ENCODE results near the gene ZFP36.
A peak's percentile ranks its signal among the peaks of the same experiment; 100 is the strongest.

The ZFP36 gene

DNA sequence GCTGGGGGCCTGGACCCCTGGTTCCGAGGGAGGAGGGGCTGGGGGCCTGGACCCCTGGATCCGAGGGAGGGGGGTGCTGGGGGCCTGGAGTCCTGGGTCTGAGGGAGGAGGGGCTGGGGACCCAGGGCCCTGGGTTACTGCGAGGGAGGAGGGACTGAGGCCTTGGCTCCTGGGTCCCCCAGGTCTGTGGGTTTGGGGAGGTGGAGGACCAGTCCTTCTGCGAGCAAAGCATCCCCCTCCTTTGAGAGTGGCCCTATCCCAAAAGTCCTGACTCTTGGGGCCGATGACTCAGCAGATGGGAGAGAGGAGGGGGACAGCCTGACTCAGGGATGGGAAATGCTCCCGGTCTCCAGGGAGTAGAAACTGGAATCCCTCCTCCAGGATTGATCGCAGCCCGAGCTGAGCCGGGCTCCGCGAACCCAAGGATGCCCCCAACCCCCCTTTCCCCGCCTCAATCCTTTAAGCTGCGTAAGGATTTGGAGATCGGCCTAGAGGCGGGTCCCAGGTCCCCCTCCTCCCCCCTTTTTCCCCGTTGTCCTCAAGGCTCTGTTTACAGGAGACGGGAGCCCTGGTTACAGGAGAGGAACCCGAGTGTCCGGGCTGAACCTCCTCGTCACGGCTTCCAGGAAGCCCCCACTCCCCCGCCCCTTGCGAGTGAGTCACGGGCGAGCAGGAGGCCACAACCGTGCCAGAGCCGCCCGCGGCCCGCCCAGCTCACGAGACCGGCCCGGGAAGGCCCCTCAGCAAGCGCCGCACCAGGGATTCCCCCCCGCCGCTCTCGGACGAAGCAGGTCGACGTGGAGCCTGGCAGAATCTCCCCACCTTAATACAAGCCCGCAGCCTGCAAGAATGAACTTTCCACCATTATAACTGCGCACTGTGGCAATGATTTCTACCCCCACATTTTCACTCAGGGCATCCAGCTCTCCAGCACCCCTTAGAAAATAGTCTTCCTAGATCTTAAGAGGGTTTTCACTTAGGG is 3.0 kb upstream of the ZFP36 start:
- no peak for FAIRE-seq
- DNase-seq (ENCODE audit: insufficient read length, low spot score), result peak; percentile 90

DNA sequence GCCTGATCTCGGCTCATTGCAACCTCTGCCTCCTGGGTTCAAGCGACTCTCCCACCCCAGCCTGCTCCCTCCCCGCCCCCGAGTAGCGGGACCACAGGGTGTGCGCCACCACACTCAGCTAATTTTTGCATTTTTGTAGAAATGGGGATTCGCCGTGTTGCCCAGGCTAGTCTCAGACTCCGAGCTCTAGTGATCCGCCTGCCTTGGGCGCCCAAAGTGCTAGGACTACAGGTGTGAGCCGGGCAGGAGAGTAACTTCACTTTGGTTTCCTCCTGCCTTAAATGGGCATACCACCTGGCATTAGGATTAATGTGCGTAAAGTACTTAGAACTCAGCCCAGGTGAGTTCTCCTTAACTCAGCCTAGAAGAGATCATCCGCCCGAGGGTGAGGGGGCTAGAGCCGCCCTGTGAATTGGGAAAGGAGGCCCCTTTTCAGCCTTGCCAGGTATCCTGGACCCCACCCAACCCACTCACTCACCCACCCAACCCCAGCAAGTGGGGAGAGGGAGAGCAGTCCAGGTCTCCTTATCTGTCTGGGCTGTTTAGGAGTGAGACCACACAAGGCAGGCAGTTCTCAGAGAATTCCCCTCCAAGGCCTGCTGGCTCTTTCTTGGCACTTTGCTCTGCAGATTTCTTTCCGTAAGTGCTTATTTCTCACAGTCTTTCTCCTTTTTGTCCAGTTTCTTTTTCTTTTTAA is 1.2 kb upstream of the ZFP36 start:
- FAIRE-seq (no peak), DNase-seq (ENCODE audit: insufficient read length, low spot score) (no peak)

DNA sequence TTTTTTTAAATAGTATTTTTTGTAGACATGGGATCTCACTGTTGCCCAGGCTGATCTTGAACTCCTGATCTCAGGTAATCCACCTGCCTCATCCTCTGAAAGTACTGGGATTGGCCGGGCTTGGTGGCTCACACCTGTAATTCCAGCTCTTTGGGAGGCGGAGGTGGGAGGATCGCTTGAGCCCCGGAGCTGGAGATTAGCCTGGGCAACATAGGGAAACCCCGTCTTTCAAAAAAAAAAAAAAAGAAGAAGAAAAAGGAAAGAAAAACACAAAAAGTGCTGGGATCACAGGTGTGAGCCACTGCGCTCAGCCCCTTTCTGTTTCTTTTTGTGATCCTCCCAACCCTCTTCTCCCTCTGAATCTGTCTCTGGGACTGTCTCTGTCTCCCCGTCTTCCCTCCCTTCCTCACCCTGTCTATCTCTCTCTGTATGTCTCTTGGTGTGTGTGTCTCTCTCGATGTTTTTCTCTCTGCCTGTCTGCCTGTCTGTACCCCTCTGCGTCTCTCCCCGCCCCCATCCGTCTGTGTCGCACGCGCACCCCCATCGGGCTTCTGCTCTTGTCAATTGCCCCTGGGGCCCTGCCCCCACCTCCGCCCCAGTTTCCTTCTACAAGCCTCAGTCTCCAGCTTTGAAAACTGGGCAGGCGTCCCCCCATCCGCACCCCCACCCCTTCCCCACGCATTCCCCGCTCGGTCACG is 540 bp upstream of the ZFP36 start:
- no peak for FAIRE-seq
- DNase-seq (ENCODE audit: insufficient read length, low spot score), result no peak

DNA sequence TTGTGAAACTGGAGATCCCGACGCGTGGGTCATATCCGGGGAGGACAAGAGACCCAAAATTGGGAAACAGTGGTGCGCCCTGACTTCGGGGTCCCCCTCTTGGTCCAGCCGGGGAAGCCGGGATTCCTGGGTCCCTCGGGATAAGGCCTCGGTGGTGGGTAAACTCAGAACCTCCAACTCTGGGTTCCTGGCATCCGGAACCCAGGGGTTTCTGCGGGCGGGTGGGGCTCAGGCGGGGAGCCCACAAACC is 688 bp downstream of the ZFP36 start:
- no peak for DNase-seq (ENCODE audit: insufficient read length, low spot score)
- FAIRE-seq, result no peak

DNA sequence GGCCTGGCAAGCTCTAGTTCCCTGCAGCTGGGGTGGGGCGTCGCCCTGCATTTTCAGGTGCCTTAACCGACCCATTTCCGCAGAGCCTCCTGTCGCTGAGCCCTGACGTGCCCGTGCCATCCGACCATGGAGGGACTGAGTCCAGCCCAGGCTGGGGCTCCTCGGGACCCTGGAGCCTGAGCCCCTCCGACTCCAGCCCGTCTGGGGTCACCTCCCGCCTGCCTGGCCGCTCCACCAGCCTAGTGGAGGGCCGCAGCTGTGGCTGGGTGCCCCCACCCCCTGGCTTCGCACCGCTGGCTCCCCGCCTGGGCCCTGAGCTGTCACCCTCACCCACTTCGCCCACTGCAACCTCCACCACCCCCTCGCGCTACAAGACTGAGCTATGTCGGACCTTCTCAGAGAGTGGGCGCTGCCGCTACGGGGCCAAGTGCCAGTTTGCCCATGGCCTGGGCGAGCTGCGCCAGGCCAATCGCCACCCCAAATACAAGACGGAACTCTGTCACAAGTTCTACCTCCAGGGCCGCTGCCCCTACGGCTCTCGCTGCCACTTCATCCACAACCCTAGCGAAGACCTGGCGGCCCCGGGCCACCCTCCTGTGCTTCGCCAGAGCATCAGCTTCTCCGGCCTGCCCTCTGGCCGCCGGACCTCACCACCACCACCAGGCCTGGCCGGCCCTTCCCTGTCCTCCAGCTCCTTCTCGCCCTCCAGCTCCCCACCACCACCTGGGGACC is 1.2 kb downstream of the ZFP36 start:
- FAIRE-seq, result no peak

DNA sequence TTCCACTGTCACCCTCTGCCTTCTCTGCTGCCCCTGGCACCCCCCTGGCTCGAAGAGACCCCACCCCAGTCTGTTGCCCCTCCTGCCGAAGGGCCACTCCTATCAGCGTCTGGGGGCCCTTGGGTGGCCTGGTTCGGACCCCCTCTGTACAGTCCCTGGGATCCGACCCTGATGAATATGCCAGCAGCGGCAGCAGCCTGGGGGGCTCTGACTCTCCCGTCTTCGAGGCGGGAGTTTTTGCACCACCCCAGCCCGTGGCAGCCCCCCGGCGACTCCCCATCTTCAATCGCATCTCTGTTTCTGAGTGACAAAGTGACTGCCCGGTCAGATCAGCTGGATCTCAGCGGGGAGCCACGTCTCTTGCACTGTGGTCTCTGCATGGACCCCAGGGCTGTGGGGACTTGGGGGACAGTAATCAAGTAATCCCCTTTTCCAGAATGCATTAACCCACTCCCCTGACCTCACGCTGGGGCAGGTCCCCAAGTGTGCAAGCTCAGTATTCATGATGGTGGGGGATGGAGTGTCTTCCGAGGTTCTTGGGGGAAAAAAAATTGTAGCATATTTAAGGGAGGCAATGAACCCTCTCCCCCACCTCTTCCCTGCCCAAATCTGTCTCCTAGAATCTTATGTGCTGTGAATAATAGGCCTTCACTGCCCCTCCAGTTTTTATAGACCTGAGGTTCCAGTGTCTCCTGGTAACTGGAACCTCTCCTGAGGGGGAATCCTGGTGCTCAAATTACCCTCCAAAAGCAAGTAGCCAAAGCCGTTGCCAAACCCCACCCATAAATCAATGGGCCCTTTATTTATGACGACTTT is 2.0 kb downstream of the ZFP36 start:
- DNase-seq (ENCODE audit: insufficient read length, low spot score) (no peak), FAIRE-seq (no peak)

More for the DNA sequence above, 1.2 kb downstream of the ZFP36 start:
- DNase-seq (ENCODE audit: insufficient read length, low spot score), result no peak

DNA sequence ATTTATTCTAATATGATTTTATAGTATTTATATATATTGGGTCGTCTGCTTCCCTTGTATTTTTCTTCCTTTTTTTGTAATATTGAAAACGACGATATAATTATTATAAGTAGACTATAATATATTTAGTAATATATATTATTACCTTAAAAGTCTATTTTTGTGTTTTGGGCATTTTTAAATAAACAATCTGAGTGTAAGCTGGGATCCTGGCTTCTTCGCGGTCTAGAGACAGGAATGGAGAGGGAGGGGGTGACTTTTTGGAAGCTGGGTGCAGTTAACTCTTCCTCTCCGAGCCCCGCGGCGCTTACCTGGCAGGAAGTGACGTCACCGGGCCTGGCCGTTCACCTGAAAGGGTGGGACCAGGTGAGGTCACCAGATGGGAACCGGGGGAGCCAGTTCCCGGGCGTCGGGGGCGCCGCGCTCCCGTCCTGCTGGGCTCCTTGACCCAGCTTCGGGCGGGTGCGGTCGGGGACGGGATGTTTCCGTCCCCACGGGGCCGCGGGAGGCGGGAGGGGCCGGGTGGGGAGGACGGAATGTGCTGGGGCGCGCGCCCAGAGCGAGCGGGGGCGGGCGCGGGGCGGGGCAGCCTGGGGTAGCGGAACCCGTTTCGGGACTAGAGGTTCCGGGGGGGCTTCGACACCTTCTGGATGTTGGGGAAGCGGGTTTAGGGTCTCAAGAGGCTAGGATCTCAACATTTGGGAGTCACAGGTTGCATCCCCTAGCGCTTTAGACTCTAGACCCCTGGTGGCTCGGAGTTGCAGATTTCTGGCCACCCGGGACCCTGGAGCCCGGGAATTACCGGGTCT is 2.8 kb downstream of the ZFP36 start:
- DNase-seq (ENCODE audit: insufficient read length, low spot score) (no peak), FAIRE-seq (no peak)

DNA sequence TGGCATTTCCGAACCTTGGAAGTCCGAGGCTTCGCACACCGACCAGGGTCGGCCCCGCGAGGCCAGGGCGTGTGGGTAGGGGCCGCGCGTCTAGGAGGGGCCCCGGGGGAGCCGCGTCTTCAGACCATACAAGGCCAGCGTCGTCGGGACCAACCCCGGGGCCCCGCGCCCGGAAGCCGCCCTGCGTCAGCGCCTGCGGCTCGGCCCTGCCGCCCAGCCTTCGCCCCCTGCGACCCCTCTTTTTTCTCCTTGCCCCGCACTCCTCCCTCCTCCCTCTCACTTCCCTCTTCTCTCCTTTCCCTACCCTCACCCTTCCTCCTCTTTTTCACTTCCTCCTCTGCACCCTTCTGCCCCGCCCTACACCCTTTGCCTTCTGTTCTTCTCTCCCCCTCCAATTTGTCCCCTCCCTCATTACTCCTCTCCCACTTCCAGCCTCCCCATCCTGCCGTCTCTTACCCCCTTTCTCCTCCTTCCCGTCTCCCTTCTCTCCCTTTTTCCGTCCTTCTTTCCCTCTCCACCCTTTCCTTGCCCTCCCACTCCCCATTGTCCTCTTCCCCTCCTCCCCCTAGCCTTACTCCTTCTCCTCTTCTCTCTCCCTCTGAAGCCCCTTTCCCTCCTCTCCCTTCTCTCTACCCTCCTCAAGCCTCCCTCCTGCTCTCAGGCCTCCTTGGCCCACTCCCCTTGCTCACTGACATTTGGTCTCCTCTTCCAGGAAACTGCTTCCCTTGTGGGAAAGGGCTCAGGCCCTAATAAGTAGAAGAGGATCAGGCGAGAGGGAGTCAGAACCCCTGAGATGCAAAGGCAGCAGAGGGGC is 3.6 kb downstream of the ZFP36 start:
- DNase-seq (ENCODE audit: insufficient read length, low spot score), result no peak
- FAIRE-seq, result no peak

DNA sequence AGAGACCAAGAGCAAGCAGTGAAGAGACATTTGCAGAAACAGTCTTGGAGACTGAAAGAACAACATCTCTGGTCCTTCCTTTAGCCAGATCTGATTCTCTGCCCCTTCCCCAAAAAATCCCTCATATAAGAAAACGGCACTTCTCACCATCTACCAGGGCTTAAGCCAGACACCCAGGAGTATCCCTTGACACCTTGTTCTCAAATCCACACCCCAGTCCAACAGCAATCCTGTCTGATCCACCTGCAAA is 4.1 kb downstream of the ZFP36 start:
- FAIRE-seq (no peak), DNase-seq (ENCODE audit: insufficient read length, low spot score) (no peak)

DNA sequence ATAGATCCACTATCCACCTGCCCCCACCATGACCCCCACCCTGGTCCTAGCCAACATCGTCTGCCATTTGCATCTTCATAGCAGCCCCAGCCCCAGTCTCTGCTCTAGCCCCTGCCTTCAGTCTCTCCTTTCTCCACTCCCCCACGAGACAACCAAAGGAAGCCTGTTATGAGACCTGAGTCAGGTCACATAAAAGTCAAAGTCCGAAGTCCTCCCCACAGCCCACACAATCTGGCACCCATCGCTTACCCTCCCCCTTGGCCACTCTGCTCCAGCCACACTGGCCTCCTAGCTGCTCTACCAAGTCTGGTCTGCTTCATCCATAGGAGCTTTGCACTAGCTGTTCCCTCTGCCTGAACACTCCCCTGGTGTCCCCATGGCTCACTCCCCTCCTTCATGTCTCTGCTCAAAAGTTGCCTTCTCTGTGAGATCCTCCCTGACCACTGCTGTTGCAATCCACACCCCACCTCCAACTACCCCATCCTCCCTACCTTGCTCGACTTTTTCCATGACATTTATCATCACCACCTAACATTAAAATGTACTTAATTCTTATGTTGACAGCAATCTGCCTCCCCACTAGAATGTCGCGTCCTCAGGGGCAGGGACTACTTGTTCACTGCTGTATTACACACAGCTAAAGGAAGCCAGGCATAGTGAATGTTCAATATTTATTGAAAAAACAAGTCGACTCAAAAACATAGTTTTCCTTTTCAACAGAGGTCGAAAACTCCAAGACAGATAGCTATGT is 4.6 kb downstream of the ZFP36 start:
- FAIRE-seq, result no peak
- no peak for DNase-seq (ENCODE audit: insufficient read length, low spot score)

DNA sequence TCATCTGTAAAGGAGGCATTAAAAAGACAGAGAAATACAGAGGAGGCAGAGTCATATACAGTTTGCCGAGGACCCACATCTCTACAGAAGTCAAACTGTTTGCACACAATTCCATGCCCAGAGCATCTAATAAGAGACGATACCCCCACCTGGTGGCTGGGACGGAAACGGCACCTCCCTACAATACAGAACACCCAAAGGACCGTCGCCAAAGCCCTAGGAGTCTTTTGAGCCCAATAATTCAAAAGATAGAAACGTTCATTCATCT is 5.1 kb downstream of the ZFP36 start:
- DNase-seq (ENCODE audit: insufficient read length, low spot score) (no peak), FAIRE-seq (peak; percentile 42)

DNA sequence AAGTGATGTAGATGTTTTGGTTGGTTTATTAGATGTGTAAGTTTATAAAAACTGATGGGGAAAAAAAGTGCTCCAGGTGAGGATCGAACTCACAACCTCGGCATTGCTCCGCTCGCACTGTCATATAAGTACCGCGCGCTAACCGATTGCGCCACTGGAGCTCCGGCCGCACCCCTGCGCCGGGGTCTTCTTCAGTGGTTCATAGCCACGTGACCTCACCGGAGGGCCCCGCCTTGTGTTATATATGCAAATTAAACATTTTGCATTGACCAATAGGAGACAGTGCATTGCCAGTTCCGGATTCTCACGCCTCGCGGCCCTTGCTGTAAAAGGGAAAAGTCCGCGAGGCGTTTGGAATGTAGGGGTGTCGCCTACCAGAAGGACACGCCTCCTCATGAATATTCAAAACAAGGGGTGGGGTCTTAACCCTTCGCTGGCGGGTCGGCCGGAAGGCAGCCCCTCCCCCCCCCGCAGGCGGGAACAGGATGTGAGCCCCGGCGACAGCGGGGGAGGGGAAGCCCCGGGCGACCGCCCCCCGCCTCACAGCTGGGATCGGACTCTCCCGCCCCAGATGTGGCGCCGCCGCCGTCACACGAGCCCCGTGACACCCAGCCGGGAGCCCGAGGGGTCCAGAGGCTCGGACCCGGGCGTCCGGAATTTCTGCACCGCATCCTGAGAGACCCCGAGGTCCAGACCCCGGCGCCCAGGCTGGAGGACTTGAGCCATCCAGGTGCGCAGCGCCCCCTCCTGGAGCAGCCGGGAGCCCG is 5.6 kb downstream of the ZFP36 start, which contains the start of gene PLEKHG2:
Gene PLEKHG2 (plus strand): TSS at position 570 of the 767 bp plus-strand sequence. CDS start 1,418 bp downstream, outside the sequence.
- DNase-seq (ENCODE audit: insufficient read length, low spot score), result peak; percentile 95
- no peak for FAIRE-seq

DNA sequence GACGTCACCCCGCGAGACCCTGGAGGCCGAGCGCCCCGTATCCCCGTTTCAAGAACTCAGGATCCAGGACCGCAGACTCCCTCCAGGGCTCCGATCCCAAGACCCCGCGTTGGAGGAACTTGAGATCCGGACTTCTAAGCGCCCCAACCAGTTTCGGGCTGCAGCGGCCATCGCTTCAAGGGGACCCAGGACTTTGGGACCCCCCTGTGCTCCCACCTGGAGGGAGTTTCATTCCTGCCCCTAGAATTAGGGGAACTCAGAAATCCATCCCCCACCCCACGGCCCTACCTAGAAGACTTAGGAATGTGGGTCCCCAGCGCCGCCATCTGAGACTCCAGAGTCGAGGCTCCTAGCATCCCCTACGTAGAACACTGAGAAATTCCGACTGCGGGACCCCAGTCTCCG is 6.2 kb downstream of the ZFP36 start:
- FAIRE-seq, result no peak

DNA sequence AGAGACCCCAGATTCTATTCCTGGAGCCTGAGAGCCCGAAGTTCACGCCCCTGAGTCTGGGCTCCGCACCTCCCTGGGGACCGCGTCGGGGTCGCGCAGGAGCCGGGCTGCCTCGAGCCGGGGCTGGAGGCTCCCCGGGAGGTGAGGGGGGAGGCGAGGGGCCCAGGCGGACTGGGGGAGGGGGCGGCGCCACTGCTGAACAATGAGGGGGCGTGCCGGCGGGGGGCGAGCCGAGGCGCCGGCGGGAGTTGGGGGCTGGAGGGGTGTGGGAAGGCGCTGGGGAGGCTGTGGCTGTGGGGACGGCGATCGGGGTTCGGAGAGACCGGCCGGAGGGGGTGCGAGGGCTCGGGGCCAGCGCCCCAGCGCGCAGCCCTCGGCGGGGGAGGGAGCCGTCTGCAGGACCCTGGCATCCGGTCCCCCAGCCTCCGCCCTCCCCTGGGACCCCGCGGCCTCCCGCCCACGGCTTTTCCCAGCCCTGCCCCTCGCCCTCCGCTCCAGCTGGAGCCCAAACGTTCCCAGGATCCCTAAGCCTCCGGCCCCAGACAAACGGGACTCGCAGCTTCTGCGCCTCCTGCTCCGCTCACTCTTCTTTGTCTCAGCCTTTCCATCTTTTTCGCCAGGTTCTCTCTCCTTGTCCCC is 6.7 kb downstream of the ZFP36 start:
- DNase-seq (ENCODE audit: insufficient read length, low spot score) (no peak), FAIRE-seq (no peak)

More for the DNA sequence above, 6.2 kb downstream of the ZFP36 start:
- no peak for DNase-seq (ENCODE audit: insufficient read length, low spot score)

DNA sequence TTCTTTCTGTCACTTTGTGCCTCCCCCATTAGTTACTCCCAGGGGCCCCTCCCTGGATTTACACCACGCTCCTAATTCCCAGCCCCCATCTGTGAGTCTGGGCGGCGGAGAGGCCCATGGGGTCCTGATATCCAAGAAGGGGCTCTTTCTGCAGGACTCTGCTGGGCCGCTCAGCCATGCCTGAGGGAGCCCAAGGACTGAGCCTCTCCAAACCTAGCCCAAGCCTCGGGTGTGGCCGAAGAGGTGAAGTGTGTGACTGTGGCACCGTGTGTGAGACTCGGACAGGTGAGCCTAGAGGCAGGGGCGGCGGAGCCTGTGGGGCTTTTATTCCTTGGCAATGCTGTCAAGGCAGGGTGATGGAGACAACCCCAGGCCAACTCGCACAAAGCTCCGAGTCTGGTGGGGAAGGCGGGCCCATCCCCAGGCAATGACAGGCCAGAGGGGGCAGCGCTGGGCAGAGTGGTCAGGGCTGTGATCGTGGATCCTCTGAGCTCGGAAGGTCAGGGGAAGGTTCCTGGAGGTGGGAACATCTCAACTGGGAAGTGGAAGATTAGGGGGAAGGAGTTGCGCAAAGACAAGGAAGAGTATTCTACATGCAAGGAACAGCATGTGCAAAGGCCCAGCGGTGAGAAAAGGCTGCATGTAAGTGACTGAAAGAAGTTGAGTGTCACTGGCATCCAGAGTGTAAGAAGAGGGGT is 7.4 kb downstream of the ZFP36 start:
- FAIRE-seq (no peak), DNase-seq (ENCODE audit: insufficient read length, low spot score) (no peak)
